Testis (tissue), 2 donors: ENCODE measurements around the gene MAML2.

Source experiments
- POLR2A ChIP-seq: fragments of 450-650 bp; IDR thresholded peaks from one replicate; pipeline ENCODE4 v1.6.1; 2017; ENCODE audit warnings: antibody characterized with exemption, mild to moderate bottlenecking, moderate library complexity
- TF ChIP-seq, protein P1 (sequence below), 3 experiments: fragments of 450-650 bp in 2 of 3; fragments of 200-600 bp in 1 of 3; sonication (generic) in 1 of 3; IDR thresholded peaks; one replicate each; pipeline ENCODE4 v1.5.1; 2016 to 2019; ENCODE audit warnings: antibody characterized with exemption in 3 of 3, mild to moderate bottlenecking in 2 of 3, moderate library complexity in 1 of 3

DNA sequence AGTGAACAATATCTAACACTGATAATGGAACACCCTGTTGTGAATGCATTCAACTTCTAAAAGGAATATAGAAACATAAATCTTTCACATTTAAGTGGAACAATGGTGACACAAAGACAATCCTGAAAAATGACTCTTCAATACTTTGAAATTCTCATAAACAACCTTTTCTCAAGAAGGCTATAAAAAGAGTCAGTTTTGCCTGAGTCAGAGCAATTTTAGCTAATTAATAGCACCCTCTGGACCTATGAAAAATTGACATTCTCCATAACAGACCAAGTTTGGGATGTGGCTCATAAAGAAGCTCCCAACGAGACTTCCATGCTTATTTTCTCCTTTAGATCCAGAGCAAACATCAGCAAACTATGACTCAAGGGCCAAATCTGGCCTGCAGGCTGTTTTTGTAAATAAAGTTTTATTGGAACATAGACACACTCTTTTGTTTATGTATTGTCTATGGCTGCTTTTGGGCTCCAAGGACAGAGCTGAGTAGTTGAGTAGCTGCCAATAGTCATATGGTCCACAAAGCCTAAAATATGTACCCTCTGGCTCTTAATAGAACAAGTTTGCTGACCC lies 108.0 kb downstream of the MAML2 start:
- TF ChIP-seq, protein P1, sequence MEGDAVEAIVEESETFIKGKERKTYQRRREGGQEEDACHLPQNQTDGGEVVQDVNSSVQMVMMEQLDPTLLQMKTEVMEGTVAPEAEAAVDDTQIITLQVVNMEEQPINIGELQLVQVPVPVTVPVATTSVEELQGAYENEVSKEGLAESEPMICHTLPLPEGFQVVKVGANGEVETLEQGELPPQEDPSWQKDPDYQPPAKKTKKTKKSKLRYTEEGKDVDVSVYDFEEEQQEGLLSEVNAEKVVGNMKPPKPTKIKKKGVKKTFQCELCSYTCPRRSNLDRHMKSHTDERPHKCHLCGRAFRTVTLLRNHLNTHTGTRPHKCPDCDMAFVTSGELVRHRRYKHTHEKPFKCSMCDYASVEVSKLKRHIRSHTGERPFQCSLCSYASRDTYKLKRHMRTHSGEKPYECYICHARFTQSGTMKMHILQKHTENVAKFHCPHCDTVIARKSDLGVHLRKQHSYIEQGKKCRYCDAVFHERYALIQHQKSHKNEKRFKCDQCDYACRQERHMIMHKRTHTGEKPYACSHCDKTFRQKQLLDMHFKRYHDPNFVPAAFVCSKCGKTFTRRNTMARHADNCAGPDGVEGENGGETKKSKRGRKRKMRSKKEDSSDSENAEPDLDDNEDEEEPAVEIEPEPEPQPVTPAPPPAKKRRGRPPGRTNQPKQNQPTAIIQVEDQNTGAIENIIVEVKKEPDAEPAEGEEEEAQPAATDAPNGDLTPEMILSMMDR (IDR thresholded peaks at IDR 0.05), result no peak
- no peak for TF ChIP-seq POLR2A
